Measurements from ENCODE around the gene EFCAB8. TPM values are rescaled to one million over a fixed set of nuclear protein-coding genes. Genes with fewer than 3 reads are reported as not detected.
A peak's percentile ranks its signal among the peaks of the same experiment; 100 is the strongest.

Gene EFCAB8
- total and polyA plus RNA-seq, 4 experiments from 2014 or later: 1.5 to 1.8 TPM; not detected in 2

GRCh38 chr20:32885952-32886351, 27.2 kb downstream of the EFCAB8 start:
- Mint-ChIP-seq H3K27ac (peak overlapping the region in 1 of 7 donors; percentile 20), H3K9me3 (no peaks in the 10 kb centered on the region), H3K36me3 (peaks cover 0 to 6% of the 10 kb centered on the region in 2 donors), H3K27me3 (no peaks in the 10 kb centered on the region), H3K4me3 (no peak overlapping the region), H3K4me1 (no peaks in the 10 kb centered on the region)
- H3K4me1 ChIP-seq (ENCODE audit: insufficient read depth, low read length): no peaks in the 10 kb centered on the region
- H3K9me3 ChIP-seq (ENCODE audit: control insufficient read depth in 1 of 2, low read length in 2 of 2): no peaks in the 10 kb centered on the region
- no peak for DNase-seq
- no peaks in the 10 kb centered on the region for H3K27me3 ChIP-seq (ENCODE audit: insufficient read depth, low read length)
- no peak overlapping the region for H3K27ac ChIP-seq (ENCODE audit: low read depth, low read length)
- POLR2A ChIA-PET (ENCODE audit: partially characterized antibody): no interaction called here
- CTCF ChIA-PET (ENCODE audit: partially characterized antibody): interaction anchor here (1.1 kb wide), 1 partner anchor 16 kb away, joined by 4 read pairs; no protein-coding TSS in a partner anchor
- intact Hi-C loops (cut with micrococcal nuclease): no loop called here
- H3K36me3 ChIP-seq (ENCODE audit: insufficient read depth, low read length): no peaks in the 10 kb centered on the region
- no peak overlapping the region for H3K4me3 ChIP-seq (ENCODE audit: low read length in 2 of 2)

GRCh38 chr20:32886652-32887051, 27.9 kb downstream of the EFCAB8 start:
- no peaks in the 10 kb centered on the region for H3K4me1 Mint-ChIP-seq
- H3K36me3 ChIP-seq (ENCODE audit: insufficient read depth, low read length): no peaks in the 10 kb centered on the region
- H3K27ac ChIP-seq (ENCODE audit: low read depth, low read length): no peak overlapping the region
- no peaks in the 10 kb centered on the region for H3K27me3 Mint-ChIP-seq
- no peak overlapping the region for H3K4me3 Mint-ChIP-seq
- ChIA-PET CTCF (ENCODE audit: partially characterized antibody) (interaction anchor here (1.1 kb wide), 1 partner anchor 14 kb away, joined by 3 read pairs; no protein-coding TSS in a partner anchor), POLR2A (ENCODE audit: partially characterized antibody) (no interaction called here)
- H3K36me3 Mint-ChIP-seq: peaks cover 0 to 3% of the 10 kb centered on the region in 2 donors
- intact Hi-C loops (cut with micrococcal nuclease): no loop called here
- no peaks in the 10 kb centered on the region for H3K4me1 ChIP-seq (ENCODE audit: insufficient read depth, low read length)
- no peak overlapping the region for H3K27ac Mint-ChIP-seq
- no peak overlapping the region for H3K4me3 ChIP-seq (ENCODE audit: low read length in 2 of 2)
- DNase-seq: no peak
- no peaks in the 10 kb centered on the region for H3K9me3 Mint-ChIP-seq
- no peaks in the 10 kb centered on the region for H3K27me3 ChIP-seq (ENCODE audit: insufficient read depth, low read length)
- no peaks in the 10 kb centered on the region for H3K9me3 ChIP-seq (ENCODE audit: control insufficient read depth in 1 of 2, low read length in 2 of 2)

GRCh38 chr20:32887492-32887891, 28.8 kb downstream of the EFCAB8 start:
- Mint-ChIP-seq H3K4me1 (no peaks in the 10 kb centered on the region), H3K27ac (no peak overlapping the region), H3K27me3 (no peaks in the 10 kb centered on the region), H3K36me3 (peaks cover 0 to 3% of the 10 kb centered on the region in 2 donors), H3K4me3 (no peak overlapping the region), H3K9me3 (no peaks in the 10 kb centered on the region)
- POLR2A ChIA-PET (ENCODE audit: partially characterized antibody): no interaction called here
- no peak overlapping the region for H3K27ac ChIP-seq (ENCODE audit: low read depth, low read length)
- no peaks in the 10 kb centered on the region for H3K27me3 ChIP-seq (ENCODE audit: insufficient read depth, low read length)
- no peaks in the 10 kb centered on the region for H3K9me3 ChIP-seq (ENCODE audit: control insufficient read depth in 1 of 2, low read length in 2 of 2)
- H3K4me3 ChIP-seq (ENCODE audit: low read length in 2 of 2): no peak overlapping the region
- intact Hi-C loops (cut with micrococcal nuclease): no loop called here
- H3K36me3 ChIP-seq (ENCODE audit: insufficient read depth, low read length): no peaks in the 10 kb centered on the region
- CTCF ChIA-PET (ENCODE audit: partially characterized antibody): interaction anchor here (1.1 kb wide), 2 partner anchors 14 to 232 kb away, joined by 3 read pairs; no protein-coding TSS in a partner anchor
- no peak for DNase-seq
- no peaks in the 10 kb centered on the region for H3K4me1 ChIP-seq (ENCODE audit: insufficient read depth, low read length)

- H3K27ac ChIP-seq (ENCODE audit: low read depth, low read length): no peak overlapping the region
- POLR2A ChIA-PET (ENCODE audit: partially characterized antibody): no interaction called here
- CTCF ChIA-PET (ENCODE audit: partially characterized antibody): interaction anchor here (0.7 to 1.1 kb wide), 4 partner anchors 44 to 231 kb away, joined by 3 read pairs; no protein-coding TSS in a partner anchor
- no peak overlapping the region for H3K4me3 Mint-ChIP-seq
- intact Hi-C loops (cut with micrococcal nuclease): no loop called here
- peaks cover 0 to 3% of the 10 kb centered on the region in 2 donors for H3K36me3 Mint-ChIP-seq
- no peaks in the 10 kb centered on the region for H3K27me3 ChIP-seq (ENCODE audit: insufficient read depth, low read length)
- H3K27ac Mint-ChIP-seq: peak overlapping the region in 1 of 7 donors; percentile 10
- H3K4me3 ChIP-seq (ENCODE audit: low read length in 2 of 2): no peak overlapping the region
- H3K9me3 ChIP-seq (ENCODE audit: control insufficient read depth in 1 of 2, low read length in 2 of 2): no peaks in the 10 kb centered on the region
- H3K4me1 Mint-ChIP-seq: no peaks in the 10 kb centered on the region
- H3K4me1 ChIP-seq (ENCODE audit: insufficient read depth, low read length): no peaks in the 10 kb centered on the region
- no peak for DNase-seq
- H3K9me3 Mint-ChIP-seq: no peaks in the 10 kb centered on the region
- H3K36me3 ChIP-seq (ENCODE audit: insufficient read depth, low read length): no peaks in the 10 kb centered on the region
- H3K27me3 Mint-ChIP-seq: no peaks in the 10 kb centered on the region
Observed at GRCh38 chr20:32888636-32889035, 29.9 kb downstream of the EFCAB8 start.

- Mint-ChIP-seq H3K27me3 (no peaks in the 10 kb centered on the region), H3K36me3 (peaks cover 0 to 3% of the 10 kb centered on the region in 2 donors), H3K9me3 (no peaks in the 10 kb centered on the region), H3K4me3 (no peak overlapping the region), H3K4me1 (no peaks in the 10 kb centered on the region), H3K27ac (no peak overlapping the region)
- Histone ChIP-seq H3K9me3 (ENCODE audit: control insufficient read depth in 1 of 2, low read length in 2 of 2) (no peaks in the 10 kb centered on the region), H3K36me3 (ENCODE audit: insufficient read depth, low read length) (no peaks in the 10 kb centered on the region), H3K27me3 (ENCODE audit: insufficient read depth, low read length) (no peaks in the 10 kb centered on the region), H3K4me3 (ENCODE audit: low read length in 2 of 2) (no peak overlapping the region), H3K4me1 (ENCODE audit: insufficient read depth, low read length) (no peaks in the 10 kb centered on the region), H3K27ac (ENCODE audit: low read depth, low read length) (no peak overlapping the region)
- DNase-seq: no peak
- intact Hi-C loops (cut with micrococcal nuclease): no loop called here
- ChIA-PET POLR2A (ENCODE audit: partially characterized antibody) (interaction anchor here (0.5 kb wide), 1 partner anchor 70 kb away, joined by 3 read pairs; the partner anchor contains the start of gene MAPRE1), CTCF (ENCODE audit: partially characterized antibody) (interaction anchor here (0.7 kb wide), 1 partner anchor 100 kb away, joined by 3 read pairs; no protein-coding TSS in a partner anchor)
Observed at GRCh38 chr20:32889281-32889680, 30.6 kb downstream of the EFCAB8 start.

GRCh38 chr20:32891491-32891890, 32.8 kb downstream of the EFCAB8 start:
- ChIA-PET POLR2A (ENCODE audit: partially characterized antibody) (no interaction called here), CTCF (ENCODE audit: partially characterized antibody) (no interaction called here)
- DNase-seq: no peak
- H3K36me3 Mint-ChIP-seq: no peaks in the 10 kb centered on the region
- Histone ChIP-seq H3K9me3 (ENCODE audit: control insufficient read depth in 1 of 2, low read length in 2 of 2) (no peaks in the 10 kb centered on the region), H3K27me3 (ENCODE audit: insufficient read depth, low read length) (no peaks in the 10 kb centered on the region), H3K4me1 (ENCODE audit: insufficient read depth, low read length) (no peaks in the 10 kb centered on the region), H3K27ac (ENCODE audit: low read depth, low read length) (no peak overlapping the region), H3K36me3 (ENCODE audit: insufficient read depth, low read length) (no peaks in the 10 kb centered on the region), H3K4me3 (ENCODE audit: low read length in 2 of 2) (no peak overlapping the region)
- H3K4me3 Mint-ChIP-seq: no peak overlapping the region
- H3K27ac Mint-ChIP-seq: peak overlapping the region in 1 of 7 donors; percentile 54
- no peaks in the 10 kb centered on the region for H3K9me3 Mint-ChIP-seq
- intact Hi-C loops (cut with micrococcal nuclease): no loop called here
- no peaks in the 10 kb centered on the region for H3K4me1 Mint-ChIP-seq
- no peaks in the 10 kb centered on the region for H3K27me3 Mint-ChIP-seq

GRCh38 chr20:32891926-32892660, 33.4 kb downstream of the EFCAB8 start:
- H3K4me1 Mint-ChIP-seq: no peaks in the 10 kb centered on the region
- ChIA-PET POLR2A (ENCODE audit: partially characterized antibody) (no interaction called here), CTCF (ENCODE audit: partially characterized antibody) (interaction anchor here (0.7 kb wide), 1 partner anchor 66 kb away, joined by 3 read pairs; no protein-coding TSS in a partner anchor)

More at GRCh38 chr20:32891926-32892660, 33.4 kb downstream of the EFCAB8 start:
- no peak overlapping the region for H3K4me3 Mint-ChIP-seq
- DNase-seq: no peak
- no peaks in the 10 kb centered on the region for H3K9me3 Mint-ChIP-seq
- intact Hi-C loops (cut with micrococcal nuclease): no loop called here
- no peaks in the 10 kb centered on the region for H3K36me3 Mint-ChIP-seq
- peak overlapping the region in 1 of 7 donors; percentile 12 for H3K27ac Mint-ChIP-seq
- Histone ChIP-seq H3K36me3 (ENCODE audit: insufficient read depth, low read length) (no peaks in the 10 kb centered on the region), H3K27ac (ENCODE audit: low read depth, low read length) (no peak overlapping the region), H3K27me3 (ENCODE audit: insufficient read depth, low read length) (no peaks in the 10 kb centered on the region), H3K9me3 (ENCODE audit: control insufficient read depth in 1 of 2, low read length in 2 of 2) (no peaks in the 10 kb centered on the region), H3K4me3 (ENCODE audit: low read length in 2 of 2) (no peak overlapping the region), H3K4me1 (ENCODE audit: insufficient read depth, low read length) (no peaks in the 10 kb centered on the region)
- no peaks in the 10 kb centered on the region for H3K27me3 Mint-ChIP-seq
